Smooth muscle cell (in vitro differentiated cells): ENCODE results near the gene LRRC71. TPM values are rescaled to one million over a fixed set of nuclear protein-coding genes. Genes with fewer than 3 reads are reported as not detected.

Source experiments
- DNase-seq: peaks from one replicate; lab custom pipeline; 2025; ENCODE audit not compliant: unreplicated experiment; lab: John Stamatoyannopoulos, UW
- H2AFZ ChIP-seq: fragments of 200-600 bp; sonication (generic); 2 replicates; pipeline ENCODE4 v1.6.0; 2016; ENCODE audit warnings: antibody characterized with exemption, low read depth, mild to moderate bottlenecking
- H3F3A ChIP-seq: fragments of 200-600 bp; sonication (generic); 2 replicates; pipeline ENCODE4 v1.6.0; 2017; ENCODE audit warnings: antibody characterized with exemption, low read depth
- H3K27ac ChIP-seq: fragments of 200-600 bp; sonication (generic); 2 replicates; pipeline ENCODE4 v1.5.1; 2016; ENCODE audit warnings: low read depth, mild to moderate bottlenecking
- H3K27me3 ChIP-seq: fragments of 200-600 bp; sonication (generic); 2 replicates; pipeline ENCODE4 v1.6.1; 2016; ENCODE audit warnings: low read depth, mild to moderate bottlenecking
- H3K36me3 ChIP-seq: fragments of 200-600 bp; sonication (generic); 2 replicates; pipeline ENCODE4 v1.5.1; 2016; ENCODE audit warnings: low read depth
- H3K4me1 ChIP-seq: fragments of 200-600 bp; sonication (generic); 2 replicates; pipeline ENCODE4 v1.5.1; 2016; ENCODE audit warnings: low read depth
- H3K4me2 ChIP-seq: fragments of 200-600 bp; sonication (generic); 2 replicates; pipeline ENCODE4 v1.6.0; 2016; ENCODE audit warnings: mild to moderate bottlenecking
- H3K4me3 ChIP-seq: fragments of 200-600 bp; sonication (generic); 2 replicates; pipeline ENCODE4 v1.5.1; 2016; ENCODE audit warnings: mild to moderate bottlenecking
- H3K79me2 ChIP-seq: fragments of 200-600 bp; sonication (generic); 2 replicates; pipeline ENCODE4 v1.6.0; 2016; ENCODE audit warnings: low read depth, mild to moderate bottlenecking
- H3K9ac ChIP-seq: fragments of 200-600 bp; sonication (generic); 2 replicates; pipeline ENCODE4 v1.6.0; 2016; ENCODE audit warnings: low read depth
- H3K9me3 ChIP-seq: fragments of 200-600 bp; sonication (generic); replicated peaks from 2 replicates; pipeline ENCODE4 v1.5.1; 2016; ENCODE audit warnings: low read depth
- H4K20me1 ChIP-seq: fragments of 200-600 bp; sonication (generic); 2 replicates; pipeline ENCODE4 v1.6.0; 2016; ENCODE audit warnings: low read depth
- CTCF ChIP-seq: fragments of 200-600 bp; sonication (generic); IDR thresholded peaks from 2 replicates; pipeline ENCODE4 v1.5.1; 2017; ENCODE audit warnings: borderline replicate concordance, mild to moderate bottlenecking, antibody characterized with exemption; ENCODE audit not compliant: insufficient read depth, poor library complexity, severe bottlenecking
- WGBS: methylation state at CpG from one replicate; pipeline ENCODE4 v1.1.7; 2016; ENCODE audit warnings: low lambda C conversion rate; 5-methylcytosine and 5-hydroxymethylcytosine counted together
- polyA plus RNA-seq: library from polyadenylated mRNA; unstranded; fragments of >200 nt; fragmentation: Nextera tagmentation; extraction: Ambion mirVana; gene quantifications from 2 replicates; pipeline ENCODE4 v1.2.1, GENCODE V29; 2016
- total RNA-seq: library from RNA; depleted of rRNA; stranded (reverse); fragments of >200 nt; gene quantifications from 2 replicates; pipeline ENCODE4 v1.2.3, GENCODE V29; 2014

The LRRC71 gene
- total and polyA plus RNA-seq, 2 experiments from 2014 or later, result not detected

DNA sequence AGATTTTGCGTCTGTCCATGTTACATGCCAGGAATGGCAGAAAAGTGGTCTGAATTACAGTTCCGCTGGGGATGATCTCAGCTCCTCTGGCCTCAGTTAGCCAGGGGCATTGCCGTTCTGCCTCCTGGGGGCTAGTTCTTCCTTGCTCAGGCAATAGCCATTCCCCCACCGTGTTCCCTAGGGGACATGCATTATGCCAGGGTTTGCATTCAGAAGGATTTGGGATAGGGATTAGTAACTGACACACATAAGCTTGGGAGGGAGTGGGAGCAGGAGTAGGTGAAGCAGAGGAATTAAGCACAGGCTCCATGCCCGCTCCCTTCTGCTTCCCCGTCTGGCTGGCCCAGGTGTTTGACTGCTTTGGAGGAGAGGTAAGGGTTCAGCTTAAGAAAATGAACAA lies 12.7 kb downstream of the LRRC71 start:
- no peaks in the 10 kb centered on the region for H4K20me1 ChIP-seq
- H2AFZ ChIP-seq, result no peak overlapping the region
- H3K4me1 ChIP-seq, result no peaks in the 10 kb centered on the region
- TF ChIP-seq CTCF, result no peak
- H3K27me3 ChIP-seq, result peaks cover 40% of the 10 kb centered on the region
- no peak for DNase-seq
- H3K9me3 ChIP-seq, result no peaks in the 10 kb centered on the region
- H3K4me3 ChIP-seq, result no peak overlapping the region
- WGBS, result 92% methylated on average over 6 of the region's 6 CpGs
- H3K27ac ChIP-seq, result no peak overlapping the region
- H3K79me2 ChIP-seq, result no peaks in the 10 kb centered on the region
- H3K36me3 ChIP-seq, result no peaks in the 10 kb centered on the region
- H3F3A ChIP-seq, result no peaks in the 10 kb centered on the region
- H3K9ac ChIP-seq, result no peak overlapping the region
- no peak overlapping the region for H3K4me2 ChIP-seq

DNA sequence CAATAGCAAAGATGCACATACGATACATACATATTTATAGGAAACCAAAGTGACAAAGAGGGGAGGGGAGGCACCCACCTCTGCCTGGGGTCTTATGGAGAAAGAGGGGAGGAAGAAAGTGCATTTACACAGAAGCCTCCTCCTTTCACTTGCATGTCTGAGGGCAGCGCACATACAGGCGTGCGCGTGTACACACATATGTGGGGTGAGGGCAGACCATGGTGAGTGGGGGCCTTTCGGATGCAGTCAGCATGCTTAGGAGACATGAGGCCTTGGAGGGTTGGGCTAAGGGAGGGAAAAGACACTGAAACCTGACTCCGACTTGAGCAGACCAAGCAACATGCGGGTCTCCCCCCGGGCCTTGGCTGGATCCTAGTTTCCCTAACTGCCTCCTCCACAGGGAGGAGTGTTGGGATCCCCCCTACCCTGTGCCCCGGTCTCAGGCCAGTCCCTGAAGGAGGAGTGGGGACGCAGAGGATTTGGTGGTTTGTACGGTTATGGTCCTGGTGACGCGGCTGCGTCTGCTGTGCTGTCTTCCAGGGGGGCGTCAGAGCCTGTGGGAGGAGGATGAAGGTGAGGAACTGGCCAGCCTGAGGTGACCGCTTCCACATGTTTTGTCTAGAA lies 15.2 kb downstream of the LRRC71 start:
- DNase-seq, result no peak
- Histone ChIP-seq H3K36me3 (no peaks in the 10 kb centered on the region), H4K20me1 (no peaks in the 10 kb centered on the region), H3K9ac (no peak overlapping the region), H3K4me1 (no peaks in the 10 kb centered on the region), H3K27me3 (peaks cover 15% of the 10 kb centered on the region), H3K4me2 (no peak overlapping the region), H3K9me3 (no peaks in the 10 kb centered on the region), H3K4me3 (no peak overlapping the region), H3K79me2 (no peaks in the 10 kb centered on the region), H2AFZ (no peak overlapping the region), H3K27ac (no peak overlapping the region), H3F3A (no peaks in the 10 kb centered on the region)
- no peak for TF ChIP-seq CTCF
- 94% methylated on average over 16 of the region's 17 CpGs for WGBS

DNA sequence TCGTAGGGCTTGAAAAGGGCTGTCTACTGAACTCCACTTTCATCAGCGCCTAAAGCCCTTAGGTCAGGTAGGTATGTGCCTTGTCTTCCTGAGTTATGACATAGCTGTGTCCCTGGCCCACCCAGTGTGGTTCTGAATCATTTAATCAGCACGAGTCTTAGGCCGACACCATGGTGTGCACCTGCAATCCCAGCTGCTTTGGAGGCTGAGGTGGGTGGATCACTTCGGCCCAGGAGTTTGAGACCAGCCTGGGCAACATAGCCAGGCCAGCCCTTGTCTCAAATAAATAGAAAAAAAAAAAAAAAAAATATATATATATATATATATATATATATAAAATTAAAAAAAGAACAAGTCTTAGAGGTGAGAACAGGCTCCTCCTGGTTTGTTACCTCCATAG lies 15.8 kb downstream of the LRRC71 start:
- Histone ChIP-seq H3K9ac (no peak overlapping the region), H3K27me3 (peaks cover 9% of the 10 kb centered on the region), H3K36me3 (no peaks in the 10 kb centered on the region), H3K9me3 (no peaks in the 10 kb centered on the region), H3F3A (no peaks in the 10 kb centered on the region), H3K4me2 (no peak overlapping the region), H3K79me2 (no peaks in the 10 kb centered on the region), H3K4me1 (no peaks in the 10 kb centered on the region), H2AFZ (no peak overlapping the region), H3K27ac (no peak overlapping the region), H4K20me1 (no peaks in the 10 kb centered on the region), H3K4me3 (no peak overlapping the region)
- TF ChIP-seq CTCF, result no peak
- WGBS, result 100% methylated on average over 5 of the region's 5 CpGs
- DNase-seq, result no peak

DNA sequence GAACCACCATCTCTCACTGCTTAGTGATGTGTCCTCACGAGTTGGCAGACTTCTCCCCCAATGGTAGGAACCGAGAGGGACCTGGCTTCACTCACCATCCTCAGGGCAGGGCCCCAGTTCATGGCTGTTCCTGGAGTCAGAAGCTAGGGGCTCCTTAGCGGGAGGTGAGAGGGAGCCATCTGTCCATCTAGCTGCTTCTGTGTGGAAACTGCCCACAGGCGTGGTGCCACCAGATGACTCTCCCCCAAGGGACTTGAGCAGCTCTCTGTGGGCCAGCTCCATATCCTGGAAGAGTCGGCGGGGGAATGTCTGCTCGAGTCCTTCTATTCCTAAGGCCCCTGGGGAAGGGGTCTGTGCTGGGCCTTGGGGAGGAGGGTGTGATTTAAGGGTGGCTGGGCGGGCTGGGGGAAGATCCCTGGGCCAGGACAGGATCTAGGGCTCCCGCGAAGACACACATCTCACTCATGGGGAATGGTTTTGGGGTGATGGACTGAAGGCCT lies 16.3 kb downstream of the LRRC71 start:
- no peaks in the 10 kb centered on the region for H3K36me3 ChIP-seq
- no peak overlapping the region for H3K9ac ChIP-seq
- WGBS, result 89% methylated on average over 10 of the region's 10 CpGs
- peaks cover 4% of the 10 kb centered on the region for H3K27me3 ChIP-seq
- no peak overlapping the region for H3K4me2 ChIP-seq
- no peak for TF ChIP-seq CTCF
- H4K20me1 ChIP-seq, result no peaks in the 10 kb centered on the region
- no peak overlapping the region for H2AFZ ChIP-seq
- H3K27ac ChIP-seq, result no peak overlapping the region
- no peaks in the 10 kb centered on the region for H3K79me2 ChIP-seq
- H3K9me3 ChIP-seq, result no peaks in the 10 kb centered on the region
- H3K4me1 ChIP-seq, result no peaks in the 10 kb centered on the region
- DNase-seq, result no peak
- H3F3A ChIP-seq, result no peaks in the 10 kb centered on the region
- no peak overlapping the region for H3K4me3 ChIP-seq
